A549 (cell line): ENCODE results near the gene HPGD.

Experiments used
- CBX2 ChIP-seq: fragments of 200-600 bp; sonication (generic); IDR thresholded peaks from 2 replicates; pipeline ENCODE4 v1.6.1; 2016; ENCODE audit warnings: low read depth, mild to moderate bottlenecking, borderline replicate concordance
- CEBPB ChIP-seq, 2 experiments: fragments of >200 bp in 1 of 2; sonication (Bioruptor Twin) in 1 of 2; formaldehyde crosslinking in 1 of 2; IDR thresholded peaks; 2 replicates each; pipeline ENCODE4 v1.6.1; 2012 to 2016
- GATA3 ChIP-seq: IDR thresholded peaks from 2 replicates; pipeline ENCODE4 v1.6.1; 2012; ENCODE audit warnings: borderline replicate concordance
- POLR2AphosphoS2 ChIP-seq: conservative IDR thresholded peaks from 2 replicates; pipeline ENCODE4 v1.6.1; 2012; ENCODE audit warnings: low read length, improper control_type of control experiment, inconsistent platforms
- RAD21 ChIP-seq, 2 experiments: fragments of >200 bp in 1 of 2; sonication (Bioruptor Twin) in 1 of 2; formaldehyde crosslinking in 1 of 2; IDR thresholded peaks in 1 of 2; conservative IDR thresholded peaks in 1 of 2; 2 replicates in 1 of 2; 3 replicates in 1 of 2; pipeline ENCODE4 v1.6.1; 2012 to 2018; ENCODE audit warnings: inconsistent platforms in 1 of 2
- SREBF2 ChIP-seq: fragments of 450-650 bp; IDR thresholded peaks from 2 replicates; pipeline ENCODE4 v1.6.1; 2014; ENCODE audit warnings: mild to moderate bottlenecking, moderate library complexity
- TF ChIP-seq, protein P1 (sequence below): fragments of >200 bp; sonication (Bioruptor Twin); formaldehyde crosslinking; IDR thresholded peaks from 3 replicates; pipeline ENCODE4 v1.5.1; 2016

DNA sequence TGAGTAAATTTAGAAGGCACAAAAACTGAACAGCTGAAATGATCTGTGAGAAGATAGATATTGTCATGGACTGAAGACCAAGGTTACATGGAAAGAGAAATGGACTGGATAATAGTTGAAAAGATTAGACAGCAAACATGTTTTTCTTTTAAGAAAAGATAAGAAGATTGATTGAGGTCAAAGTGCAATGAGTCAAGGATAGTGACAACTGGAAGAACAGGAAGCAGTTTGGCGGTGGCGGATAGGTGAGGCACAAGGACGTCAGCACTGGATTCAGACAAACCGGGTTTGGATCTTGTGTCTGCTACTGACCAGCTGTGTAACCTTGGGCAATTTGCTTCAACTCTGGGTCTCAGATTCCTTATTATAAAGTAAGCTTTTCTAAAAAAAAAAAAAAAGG, 2.0 kb upstream of the HPGD start:
- TF ChIP-seq, protein P1, sequence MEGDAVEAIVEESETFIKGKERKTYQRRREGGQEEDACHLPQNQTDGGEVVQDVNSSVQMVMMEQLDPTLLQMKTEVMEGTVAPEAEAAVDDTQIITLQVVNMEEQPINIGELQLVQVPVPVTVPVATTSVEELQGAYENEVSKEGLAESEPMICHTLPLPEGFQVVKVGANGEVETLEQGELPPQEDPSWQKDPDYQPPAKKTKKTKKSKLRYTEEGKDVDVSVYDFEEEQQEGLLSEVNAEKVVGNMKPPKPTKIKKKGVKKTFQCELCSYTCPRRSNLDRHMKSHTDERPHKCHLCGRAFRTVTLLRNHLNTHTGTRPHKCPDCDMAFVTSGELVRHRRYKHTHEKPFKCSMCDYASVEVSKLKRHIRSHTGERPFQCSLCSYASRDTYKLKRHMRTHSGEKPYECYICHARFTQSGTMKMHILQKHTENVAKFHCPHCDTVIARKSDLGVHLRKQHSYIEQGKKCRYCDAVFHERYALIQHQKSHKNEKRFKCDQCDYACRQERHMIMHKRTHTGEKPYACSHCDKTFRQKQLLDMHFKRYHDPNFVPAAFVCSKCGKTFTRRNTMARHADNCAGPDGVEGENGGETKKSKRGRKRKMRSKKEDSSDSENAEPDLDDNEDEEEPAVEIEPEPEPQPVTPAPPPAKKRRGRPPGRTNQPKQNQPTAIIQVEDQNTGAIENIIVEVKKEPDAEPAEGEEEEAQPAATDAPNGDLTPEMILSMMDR = no peak
- no peak for TF ChIP-seq CEBPB (IDR thresholded peaks at IDR 0.05)
- no peak for TF ChIP-seq GATA3
- no peak for TF ChIP-seq CBX2
- TF ChIP-seq RAD21 (conservative IDR thresholded peaks at IDR 0.05 in 1 of 2, IDR thresholded peaks at IDR 0.05 in 1 of 2) = no peak
- no peak for TF ChIP-seq SREBF2
- no peak for TF ChIP-seq POLR2AphosphoS2
